ENCODE data around the gene SRGAP1. TPM values are rescaled to one million over a fixed set of nuclear protein-coding genes. Genes with fewer than 3 reads are reported as not detected.

Gene SRGAP1
- total and polyA plus RNA-seq, 9 of the 15 experiments (the other 6 are each of a cell fraction or from before 2014, with no cell fraction given): 0.01 to 0.13 (median 0.04) TPM; not detected in 3

GRCh38 chr12:64175254-64175945, 330.9 kb downstream of the SRGAP1 start:
- FAIRE-seq (no peak), DNase-seq (ENCODE audit: extremely low read depth in 1 of 4, low spot score in 3 of 4) (peak in 3 of 4 experiments; percentile 25 to 45 (median 37)), ATAC-seq (no peak)
- in situ Hi-C loops (cut with MboI) (no loop called here), intact Hi-C loops (cut with micrococcal nuclease) (no loop called here)
- H4K20me1 ChIP-seq (replicated peaks; ENCODE audit: control insufficient read depth, insufficient read depth, low read length): no peaks in the 10 kb centered on the region
- no peaks in the 10 kb centered on the region for H3K9me1 ChIP-seq (ENCODE audit: control insufficient read depth, insufficient read depth, low read length)
- H3K27me3 ChIP-seq (ENCODE audit: control insufficient read depth in 2 of 2, insufficient read depth in 2 of 2, low read length in 2 of 2): peaks cover 4 to 6% of the 10 kb centered on the region in 2 experiments; a peak in 4 of 5 replicates
- 3% methylated on average over 2 of the region's 2 CpGs for WGBS (ENCODE audit: insufficient coverage, low coverage, missing lambda C conversion rate)
- H3K27ac ChIP-seq (ENCODE audit: extremely low read depth, low read depth, low read length): no peak overlapping the region
- ChIA-PET CTCF (ENCODE audit: low intra/inter-chr PET ratio) (no interaction called here), POLR2A (no interaction called here)
- no peaks in the 10 kb centered on the region for H3K4me1 ChIP-seq (replicated peaks in 1 of 2; ENCODE audit: control insufficient read depth in 2 of 2, insufficient read depth in 2 of 2, low read length in 2 of 2)
- no peak overlapping the region for H2AFZ ChIP-seq (ENCODE audit: low read depth, low read length)
- H3K4me2 ChIP-seq (ENCODE audit: insufficient read depth, low read length): no peak overlapping the region
- H3K9me3 ChIP-seq (replicated peaks; ENCODE audit: control insufficient read depth, insufficient read depth, low read depth, low read length): no peaks in the 10 kb centered on the region
- no TSS peak for BruUV-seq (replicated peaks)
- H3K79me2 ChIP-seq (ENCODE audit: control insufficient read depth, insufficient read depth, low read length): no peaks in the 10 kb centered on the region
- no peak overlapping the region for H3K9ac ChIP-seq (ENCODE audit: insufficient read depth in 1 of 2, low read depth in 2 of 2, low read length in 2 of 2)
- no peak overlapping the region for H3K4me3 ChIP-seq
- H3K36me3 ChIP-seq (ENCODE audit: control insufficient read depth, insufficient read depth, low read length): no peaks in the 10 kb centered on the region
- TF ChIP-seq CEBPB (tag; IDR thresholded peaks at IDR 0.05) (peak; percentile 47), ADNP (tag; IDR thresholded peaks at IDR 0.05) (no peak), TCFL5 (CRISPR knock-in tag; conservative IDR thresholded peaks at IDR 0.05) (no peak), RBM25 (IDR thresholded peaks at IDR 0.05; ENCODE audit: low read depth, low read length, severe bottlenecking) (peak; percentile 42), FIP1L1 (IDR thresholded peaks at IDR 0.05; ENCODE audit: low read depth, low read length, poor library complexity, severe bottlenecking) (no peak), RFX1 (IDR thresholded peaks at IDR 0.05) (peak; percentile 89), E2F5 (CRISPR knock-in tag; IDR thresholded peaks at IDR 0.05) (no peak), ZNF639 (CRISPR knock-in tag; conservative IDR thresholded peaks at IDR 0.05 in 1 of 2, IDR thresholded peaks at IDR 0.05 in 1 of 2) (no peak)
- TF ChIP-seq, protein P1, sequence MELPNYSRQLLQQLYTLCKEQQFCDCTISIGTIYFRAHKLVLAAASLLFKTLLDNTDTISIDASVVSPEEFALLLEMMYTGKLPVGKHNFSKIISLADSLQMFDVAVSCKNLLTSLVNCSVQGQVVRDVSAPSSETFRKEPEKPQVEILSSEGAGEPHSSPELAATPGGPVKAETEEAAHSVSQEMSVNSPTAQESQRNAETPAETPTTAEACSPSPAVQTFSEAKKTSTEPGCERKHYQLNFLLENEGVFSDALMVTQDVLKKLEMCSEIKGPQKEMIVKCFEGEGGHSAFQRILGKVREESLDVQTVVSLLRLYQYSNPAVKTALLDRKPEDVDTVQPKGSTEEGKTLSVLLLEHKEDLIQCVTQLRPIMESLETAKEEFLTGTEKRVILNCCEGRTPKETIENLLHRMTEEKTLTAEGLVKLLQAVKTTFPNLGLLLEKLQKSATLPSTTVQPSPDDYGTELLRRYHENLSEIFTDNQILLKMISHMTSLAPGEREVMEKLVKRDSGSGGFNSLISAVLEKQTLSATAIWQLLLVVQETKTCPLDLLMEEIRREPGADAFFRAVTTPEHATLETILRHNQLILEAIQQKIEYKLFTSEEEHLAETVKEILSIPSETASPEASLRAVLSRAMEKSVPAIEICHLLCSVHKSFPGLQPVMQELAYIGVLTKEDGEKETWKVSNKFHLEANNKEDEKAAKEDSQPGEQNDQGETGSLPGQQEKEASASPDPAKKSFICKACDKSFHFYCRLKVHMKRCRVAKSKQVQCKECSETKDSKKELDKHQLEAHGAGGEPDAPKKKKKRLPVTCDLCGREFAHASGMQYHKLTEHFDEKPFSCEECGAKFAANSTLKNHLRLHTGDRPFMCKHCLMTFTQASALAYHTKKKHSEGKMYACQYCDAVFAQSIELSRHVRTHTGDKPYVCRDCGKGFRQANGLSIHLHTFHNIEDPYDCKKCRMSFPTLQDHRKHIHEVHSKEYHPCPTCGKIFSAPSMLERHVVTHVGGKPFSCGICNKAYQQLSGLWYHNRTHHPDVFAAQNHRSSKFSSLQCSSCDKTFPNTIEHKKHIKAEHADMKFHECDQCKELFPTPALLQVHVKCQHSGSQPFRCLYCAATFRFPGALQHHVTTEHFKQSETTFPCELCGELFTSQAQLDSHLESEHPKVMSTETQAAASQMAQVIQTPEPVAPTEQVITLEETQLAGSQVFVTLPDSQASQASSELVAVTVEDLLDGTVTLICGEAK (IDR thresholded peaks at IDR 0.05): no peak
- TF ChIP-seq, protein P1 (CRISPR knock-in tag; IDR thresholded peaks at IDR 0.05): no peak

Data from K562 (cell line).